CD4-positive, alpha-beta T cell treated with Interferon alpha-2 for 1 hour (primary cell): ENCODE data around the gene NPPA.

Experiments
- DNase-seq, 2 donors: peaks; one replicate each; pipeline ENCODE4 v3.0.0-alpha.2; 2020 to 2022

Gene NPPA

DNA sequence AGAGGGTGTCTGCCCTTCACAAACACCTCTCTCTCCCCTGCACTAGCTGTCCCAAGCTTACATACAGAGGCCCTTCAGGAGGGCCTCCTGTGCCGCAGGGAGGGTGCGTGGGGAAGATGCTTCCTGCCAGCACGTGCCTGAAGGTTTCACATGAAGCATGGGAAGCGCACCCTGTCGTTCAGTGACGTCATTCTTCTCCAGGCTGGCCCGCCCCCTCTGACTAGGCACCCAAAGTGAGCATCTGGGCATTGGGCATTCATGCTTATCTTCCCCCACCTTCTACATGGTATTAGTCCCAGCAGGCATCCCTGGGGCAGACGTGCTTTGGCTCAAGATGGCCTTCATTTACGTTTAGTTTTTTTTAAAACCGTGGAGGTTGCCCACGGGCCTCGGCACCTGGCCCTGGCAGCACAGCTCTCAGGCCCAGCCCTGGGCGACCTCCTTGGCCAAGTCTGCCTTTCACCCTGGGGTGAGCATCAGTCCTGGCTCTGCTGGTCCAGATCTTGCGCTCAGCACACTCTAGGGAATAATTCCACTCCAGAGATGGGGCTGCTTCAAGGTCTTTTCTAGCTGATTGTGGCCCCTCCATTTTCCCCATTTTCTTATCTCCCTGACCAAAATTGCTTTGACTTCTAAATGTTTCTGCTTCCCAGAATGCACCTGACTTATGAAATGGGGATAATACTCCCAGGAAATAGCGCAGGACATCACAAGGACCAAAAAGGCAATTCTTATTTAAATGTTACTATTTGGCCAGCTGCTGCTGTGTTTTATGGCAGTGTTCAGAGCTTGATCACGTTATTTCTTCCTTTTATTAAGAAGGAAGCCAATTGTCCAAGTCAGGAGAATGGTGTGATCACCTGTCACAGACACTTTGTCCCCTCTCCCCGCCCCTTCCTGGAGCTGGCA, 6.1 kb downstream of the NPPA start:
- DNase-seq, result peak in 1 of 2 donors; percentile 9

- no peak for DNase-seq
Observed at GRCh38 chr1:11839727-11840705, 7.6 kb downstream of the NPPA start.

GRCh38 chr1:11838349-11839272, 9.0 kb downstream of the NPPA start:
- DNase-seq, result peak; percentile 69 to 76

- no peak for DNase-seq
Observed at GRCh38 chr1:11837767-11838348, 9.7 kb downstream of the NPPA start.

DNA sequence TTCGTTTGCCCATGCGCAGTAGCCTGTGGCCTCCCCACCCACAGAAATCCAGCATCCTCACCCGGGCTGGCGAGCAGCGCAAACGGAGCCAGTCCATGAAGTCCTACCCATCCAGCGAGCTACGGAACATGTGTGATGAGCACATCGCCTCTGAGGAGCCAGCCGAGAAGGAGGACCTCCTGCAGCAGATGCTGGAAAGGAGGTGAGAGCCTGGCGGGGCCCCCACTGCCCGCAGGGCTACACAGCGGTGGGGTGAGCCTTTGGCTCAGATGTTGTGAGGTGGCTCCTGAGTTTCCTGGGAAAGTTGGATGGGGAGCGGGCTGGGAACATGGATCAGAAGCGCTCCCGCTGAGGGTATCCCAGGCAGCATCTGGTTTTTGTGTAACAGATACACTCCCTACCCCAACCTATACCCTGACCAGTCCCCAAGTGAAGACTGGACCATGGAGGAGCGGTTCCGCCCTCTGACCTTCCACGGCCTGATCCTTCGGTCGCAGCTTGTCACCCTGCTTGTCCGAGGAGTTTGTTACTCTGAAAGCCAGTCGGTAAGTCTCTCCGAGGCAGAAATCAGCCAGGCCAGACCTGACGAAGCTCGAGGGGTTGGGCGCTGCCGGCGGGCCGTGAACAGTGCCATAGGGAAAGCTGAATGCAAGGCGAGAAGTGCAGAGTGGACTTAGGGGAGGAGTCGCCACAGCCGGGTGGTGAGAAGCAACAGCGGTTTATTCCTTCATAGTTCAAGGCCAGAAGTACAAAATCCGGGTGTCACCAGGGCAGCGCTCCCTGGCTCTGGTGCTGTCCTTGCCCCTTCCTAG, 10.4 kb downstream of the NPPA start:
- DNase-seq, result no peak

DNA sequence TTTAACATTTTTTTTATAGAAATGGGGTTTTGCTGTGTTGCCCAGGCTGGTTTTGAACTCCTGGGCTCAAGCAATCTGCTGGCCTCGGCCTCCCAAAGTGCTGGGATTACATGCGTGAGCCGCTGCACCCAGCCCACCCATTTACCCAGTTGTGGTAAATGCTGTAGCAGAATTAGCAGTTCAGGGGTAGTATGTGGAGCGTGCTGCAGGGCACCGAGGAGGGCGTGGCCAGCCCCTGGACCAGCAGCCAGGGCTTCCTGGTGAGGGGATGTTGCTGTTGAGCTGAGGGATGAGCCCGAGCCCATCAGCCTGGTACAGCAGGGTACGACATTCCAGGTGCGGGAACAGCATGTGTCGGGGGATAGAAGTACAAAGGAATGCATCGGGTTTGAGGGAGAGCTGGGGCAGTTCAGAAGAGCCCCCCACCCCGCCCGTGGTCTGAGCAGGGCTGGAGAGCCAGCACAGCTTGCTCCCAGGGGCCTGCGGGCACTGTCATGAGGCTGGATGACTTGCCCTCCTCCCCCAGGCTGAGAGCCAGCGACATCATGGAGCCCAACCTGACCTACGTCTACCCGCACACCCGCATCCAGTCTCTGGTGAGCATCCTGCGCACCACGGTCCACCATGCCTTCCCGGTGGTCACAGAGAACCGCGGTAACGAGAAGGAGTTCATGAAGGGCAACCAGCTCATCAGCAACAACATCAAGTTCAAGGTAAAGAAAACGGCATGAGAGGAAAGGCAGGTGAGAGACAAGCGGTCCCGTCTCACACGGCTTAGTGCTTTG, 11.9 kb downstream of the NPPA start:
- DNase-seq, result no peak

GRCh38 chr1:11833900-11834299, 13.7 kb downstream of the NPPA start:
- no peak for DNase-seq

DNA sequence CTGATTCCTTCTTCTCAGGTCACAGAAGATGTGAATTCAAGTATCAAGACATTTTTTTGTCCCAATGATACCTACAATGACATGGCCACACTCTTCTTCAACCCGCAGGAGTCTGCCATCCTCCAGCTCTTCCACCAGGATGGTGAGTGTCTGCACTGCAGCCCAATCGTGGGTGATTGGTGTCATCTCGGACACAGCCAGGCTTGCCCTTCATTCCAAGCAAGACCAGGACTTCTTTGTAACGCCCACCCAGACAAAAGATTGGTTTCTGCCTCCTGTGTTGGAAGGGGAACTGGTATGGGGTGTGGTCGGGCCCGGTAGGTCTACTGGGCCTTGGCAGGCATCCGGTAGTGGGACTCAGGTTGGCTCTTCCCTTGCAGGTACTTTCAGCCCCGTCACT, 14.1 kb downstream of the NPPA start:
- DNase-seq, result no peak

- DNase-seq, result no peak
Observed at GRCh38 chr1:11831945-11832725, 15.4 kb downstream of the NPPA start.

DNA sequence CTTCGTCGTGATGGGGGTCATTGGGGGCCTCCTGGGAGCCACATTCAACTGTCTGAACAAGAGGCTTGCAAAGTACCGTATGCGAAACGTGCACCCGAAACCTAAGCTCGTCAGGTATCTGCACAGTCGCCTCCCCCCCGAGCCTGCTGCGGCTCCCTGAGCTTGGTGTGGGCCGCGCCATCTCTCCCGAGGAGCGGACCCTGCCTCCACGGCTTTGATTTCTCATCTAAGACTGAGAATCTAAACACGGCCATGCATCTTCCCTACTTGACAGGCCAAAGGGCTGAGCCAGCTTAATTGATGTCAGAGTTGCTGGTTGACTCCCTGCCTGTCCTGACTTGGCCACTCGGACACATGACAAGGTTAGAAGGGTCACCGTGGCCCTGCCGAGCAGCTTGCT, 19.1 kb downstream of the NPPA start:
- no peak for DNase-seq

DNA sequence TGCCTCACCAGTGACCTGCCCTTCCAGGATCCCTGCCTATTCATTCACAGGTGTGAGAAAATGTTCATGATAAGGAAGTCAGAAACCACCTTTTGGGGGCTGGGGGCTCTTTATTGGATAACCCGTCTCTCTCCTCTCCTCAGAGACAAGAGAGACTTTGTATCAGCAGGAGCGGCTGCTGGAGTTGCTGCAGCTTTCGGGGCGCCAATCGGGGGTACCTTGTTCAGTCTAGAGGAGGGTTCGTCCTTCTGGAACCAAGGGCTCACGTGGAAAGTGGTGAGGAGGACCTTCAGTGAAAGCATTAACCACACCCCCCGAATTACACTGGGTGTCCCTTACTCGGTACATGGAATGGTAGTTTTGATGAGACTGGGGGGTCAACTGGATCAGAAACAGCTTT, 20.6 kb downstream of the NPPA start:
- no peak for DNase-seq

GRCh38 chr1:11825131-11825530, 22.5 kb downstream of the NPPA start:
- DNase-seq, result no peak

DNA sequence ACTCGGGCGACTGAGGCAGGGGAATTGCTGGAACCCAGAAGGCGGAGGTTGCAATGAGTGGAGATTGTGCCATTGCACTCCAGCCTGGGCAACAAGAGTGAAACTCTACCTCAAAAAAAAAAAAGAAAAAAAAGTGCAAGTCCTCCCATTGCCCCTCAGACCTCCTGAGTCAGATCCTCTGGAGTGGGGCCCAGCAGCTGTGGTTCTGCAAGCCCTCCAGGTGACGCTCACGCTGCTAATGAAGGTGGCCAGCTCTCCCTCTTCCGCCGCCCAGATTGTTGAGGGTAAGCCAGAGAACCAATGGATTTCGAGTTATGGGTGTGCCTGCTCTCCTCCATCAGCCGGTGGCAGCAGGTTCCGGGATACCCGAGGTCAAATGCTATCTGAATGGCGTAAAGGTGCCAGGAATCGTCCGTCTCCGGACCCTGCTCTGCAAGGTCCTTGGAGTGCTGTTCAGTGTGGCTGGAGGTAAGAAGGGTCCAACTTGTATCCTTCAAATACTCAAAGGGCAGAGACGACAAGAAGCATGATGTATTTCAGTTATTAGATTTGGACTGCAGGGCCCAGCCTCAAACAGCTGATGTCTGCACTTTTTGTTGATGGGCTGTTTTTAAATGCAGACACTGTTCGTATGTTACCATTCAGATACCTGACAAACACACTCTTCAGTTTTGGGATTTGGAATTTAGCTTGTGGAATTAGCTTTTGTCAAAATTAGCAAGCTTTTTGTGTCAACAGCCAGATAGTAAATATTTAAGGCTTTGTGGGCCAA, 24.0 kb downstream of the NPPA start:
- no peak for DNase-seq

DNA sequence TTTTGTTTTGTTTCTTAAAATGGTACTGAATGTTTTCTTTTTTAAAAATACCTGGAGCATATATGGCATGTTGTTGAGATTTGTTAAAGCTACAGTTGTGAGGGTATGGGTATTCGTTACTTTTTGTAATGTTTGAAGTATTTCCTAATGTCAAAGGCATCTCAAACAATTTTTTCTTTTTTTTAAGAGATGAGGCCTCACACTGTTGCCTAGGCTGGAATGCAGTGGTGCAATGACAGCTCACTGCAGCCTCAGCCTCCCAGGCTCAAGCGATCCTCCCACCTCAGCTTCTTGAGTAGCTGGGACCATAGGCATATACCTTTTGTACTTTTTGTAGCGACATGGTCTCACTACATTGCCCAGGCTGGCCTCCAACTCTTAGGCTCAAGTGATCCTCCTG, 25.5 kb downstream of the NPPA start:
- no peak for DNase-seq

DNA sequence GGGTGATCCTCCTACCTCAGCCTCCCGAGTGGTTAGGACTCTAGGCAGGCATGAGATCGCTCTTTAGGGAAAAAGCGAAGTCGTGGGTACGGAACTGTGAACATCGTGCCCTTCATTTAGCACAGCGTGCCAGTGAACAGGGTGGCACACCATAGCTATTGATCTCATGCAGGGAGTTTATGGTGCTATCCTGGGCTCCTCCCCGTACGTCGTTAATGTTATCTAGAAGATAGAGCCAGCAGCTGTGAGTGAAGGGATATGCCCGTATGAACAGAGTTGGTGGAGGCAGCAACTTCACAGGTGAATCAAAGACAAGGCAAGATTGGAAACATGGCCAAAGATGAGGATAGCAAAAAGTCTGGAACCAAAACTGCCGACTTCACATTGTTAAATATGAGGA, 30.4 kb downstream of the NPPA start:
- no peak for DNase-seq

- no peak for DNase-seq
Observed at GRCh38 chr1:11813021-11813420, 34.6 kb downstream of the NPPA start.

DNA sequence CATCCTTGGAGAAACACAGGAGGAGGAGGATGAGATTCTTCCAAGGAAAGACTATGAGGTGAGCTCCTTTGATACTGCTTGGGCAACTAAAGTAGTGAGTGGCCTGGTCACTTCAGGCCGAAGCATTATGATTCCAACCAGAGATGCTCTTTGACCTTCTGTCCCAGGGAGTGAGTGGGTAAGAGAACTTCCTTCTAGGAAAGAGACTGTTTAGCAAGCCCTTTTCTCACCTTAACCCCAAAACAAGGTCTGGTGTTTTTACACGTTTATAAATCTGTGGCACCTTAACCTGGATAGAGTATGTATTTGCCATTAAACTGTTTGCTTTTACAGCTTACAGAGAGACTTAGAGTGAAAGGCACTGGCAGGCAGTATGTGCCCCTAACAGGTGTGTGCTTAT, 40.5 kb downstream of the NPPA start:
- DNase-seq, result no peak

DNA sequence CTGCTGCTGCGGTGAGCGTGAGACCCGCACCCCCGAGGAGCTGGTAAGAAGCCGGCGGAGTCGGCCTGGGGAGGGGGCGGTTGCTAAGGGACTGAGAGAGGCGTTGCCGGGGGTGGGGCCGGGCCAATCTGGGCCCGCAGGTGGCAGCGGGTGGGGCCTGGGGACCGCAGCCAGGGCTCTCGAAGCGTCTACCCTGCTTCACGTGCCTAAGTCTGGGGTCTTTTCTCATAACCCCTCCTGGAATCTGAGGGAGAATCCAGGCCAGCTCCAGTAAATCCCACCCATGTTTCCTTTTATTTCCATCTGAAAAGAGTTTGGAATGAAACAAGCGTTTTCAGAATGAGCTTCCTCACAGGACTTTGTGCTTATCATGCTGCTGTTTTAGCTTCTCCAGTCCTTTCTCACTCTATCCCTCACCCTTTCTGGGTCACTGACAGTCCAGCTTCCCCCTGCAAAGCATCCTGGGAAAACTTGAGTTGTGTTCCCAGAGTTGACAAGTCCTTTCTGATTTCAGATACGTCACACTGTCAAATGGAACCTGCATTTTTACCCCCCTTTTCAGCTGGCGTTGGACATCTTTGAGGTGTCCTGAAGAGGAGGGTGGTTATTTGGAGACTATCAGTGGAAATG, 41.2 kb downstream of the NPPA start:
- DNase-seq, result peak; percentile 19 to 24
